ENCODE data around the gene EIF4G3.

- TF ChIP-seq POLR2A (IDR thresholded peaks at IDR 0.05) (no peak), CTCF (IDR thresholded peaks at IDR 0.05 in 4 of 5, conservative IDR thresholded peaks at IDR 0.05 in 1 of 5) (no peak)
Measured at GRCh38 chr1:21153388-21153787, 23.3 kb downstream of the EIF4G3 start.

All from gastrocnemius medialis (tissue), 4 donors.